Smooth muscle cell (in vitro differentiated cells): ENCODE measurements around the gene HTR6. TPM values are rescaled to one million over a fixed set of nuclear protein-coding genes. Genes with fewer than 3 reads are reported as not detected.
"Not testable (repeated sequence)": the region's sequence is repeated elsewhere in the genome, so short reads cannot be mapped to it uniquely, and the experiment has no call there.

Experiments used
- DNase-seq: peaks from one replicate; lab custom pipeline; 2025; ENCODE audit not compliant: unreplicated experiment; lab: John Stamatoyannopoulos, UW
- H2AFZ ChIP-seq: fragments of 200-600 bp; sonication (generic); 2 replicates; pipeline ENCODE4 v1.6.0; 2016; ENCODE audit warnings: antibody characterized with exemption, low read depth, mild to moderate bottlenecking
- H3F3A ChIP-seq: fragments of 200-600 bp; sonication (generic); 2 replicates; pipeline ENCODE4 v1.6.0; 2017; ENCODE audit warnings: antibody characterized with exemption, low read depth
- H3K27ac ChIP-seq: fragments of 200-600 bp; sonication (generic); 2 replicates; pipeline ENCODE4 v1.5.1; 2016; ENCODE audit warnings: low read depth, mild to moderate bottlenecking
- H3K27me3 ChIP-seq: fragments of 200-600 bp; sonication (generic); 2 replicates; pipeline ENCODE4 v1.6.1; 2016; ENCODE audit warnings: low read depth, mild to moderate bottlenecking
- H3K36me3 ChIP-seq: fragments of 200-600 bp; sonication (generic); 2 replicates; pipeline ENCODE4 v1.5.1; 2016; ENCODE audit warnings: low read depth
- H3K4me1 ChIP-seq: fragments of 200-600 bp; sonication (generic); 2 replicates; pipeline ENCODE4 v1.5.1; 2016; ENCODE audit warnings: low read depth
- H3K4me2 ChIP-seq: fragments of 200-600 bp; sonication (generic); 2 replicates; pipeline ENCODE4 v1.6.0; 2016; ENCODE audit warnings: mild to moderate bottlenecking
- H3K4me3 ChIP-seq: fragments of 200-600 bp; sonication (generic); 2 replicates; pipeline ENCODE4 v1.5.1; 2016; ENCODE audit warnings: mild to moderate bottlenecking
- H3K79me2 ChIP-seq: fragments of 200-600 bp; sonication (generic); 2 replicates; pipeline ENCODE4 v1.6.0; 2016; ENCODE audit warnings: low read depth, mild to moderate bottlenecking
- H3K9ac ChIP-seq: fragments of 200-600 bp; sonication (generic); 2 replicates; pipeline ENCODE4 v1.6.0; 2016; ENCODE audit warnings: low read depth
- H3K9me3 ChIP-seq: fragments of 200-600 bp; sonication (generic); replicated peaks from 2 replicates; pipeline ENCODE4 v1.5.1; 2016; ENCODE audit warnings: low read depth
- H4K20me1 ChIP-seq: fragments of 200-600 bp; sonication (generic); 2 replicates; pipeline ENCODE4 v1.6.0; 2016; ENCODE audit warnings: low read depth
- CTCF ChIP-seq: fragments of 200-600 bp; sonication (generic); IDR thresholded peaks from 2 replicates; pipeline ENCODE4 v1.5.1; 2017; ENCODE audit warnings: borderline replicate concordance, mild to moderate bottlenecking, antibody characterized with exemption; ENCODE audit not compliant: insufficient read depth, poor library complexity, severe bottlenecking
- WGBS: methylation state at CpG from one replicate; pipeline ENCODE4 v1.1.7; 2016; ENCODE audit warnings: low lambda C conversion rate; 5-methylcytosine and 5-hydroxymethylcytosine counted together
- polyA plus RNA-seq: library from polyadenylated mRNA; unstranded; fragments of >200 nt; fragmentation: Nextera tagmentation; extraction: Ambion mirVana; gene quantifications from 2 replicates; pipeline ENCODE4 v1.2.1, GENCODE V29; 2016
- total RNA-seq: library from RNA; depleted of rRNA; stranded (reverse); fragments of >200 nt; gene quantifications from 2 replicates; pipeline ENCODE4 v1.2.3, GENCODE V29; 2014

Gene HTR6
- total and polyA plus RNA-seq, 2 experiments from 2014 or later: not detected

GRCh38 chr1:19630720-19631395, 33.8 kb upstream of the HTR6 start:
- Histone ChIP-seq H3K4me3 (no peak overlapping the region), H4K20me1 (peaks cover 1% of the 10 kb centered on the region), H3K27me3 (no peaks in the 10 kb centered on the region), H3K4me2 (no peak overlapping the region), H2AFZ (no peak overlapping the region), H3K9ac (no peak overlapping the region), H3K79me2 (no peaks in the 10 kb centered on the region), H3F3A (no peaks in the 10 kb centered on the region), H3K27ac (no peak overlapping the region), H3K4me1 (no peaks in the 10 kb centered on the region), H3K9me3 (no peaks in the 10 kb centered on the region), H3K36me3 (peaks cover 10% of the 10 kb centered on the region)
- DNase-seq: no peak
- WGBS: 83% methylated on average over 6 of the region's 6 CpGs
- TF ChIP-seq CTCF: no peak

GRCh38 chr1:19632211-19632610, 32.5 kb upstream of the HTR6 start:
- H3K4me3 ChIP-seq: no peak overlapping the region
- no peak for DNase-seq
- H3K9me3 ChIP-seq: no peaks in the 10 kb centered on the region
- no peaks in the 10 kb centered on the region for H3K4me1 ChIP-seq
- H3K27me3 ChIP-seq: no peaks in the 10 kb centered on the region
- no peak overlapping the region for H3K27ac ChIP-seq
- 92% methylated on average over 2 of the region's 2 CpGs for WGBS
- H3K36me3 ChIP-seq: no peaks in the 10 kb centered on the region
- no peak overlapping the region for H2AFZ ChIP-seq
- no peaks in the 10 kb centered on the region for H4K20me1 ChIP-seq
- no peak overlapping the region for H3K4me2 ChIP-seq
- H3K9ac ChIP-seq: no peak overlapping the region
- no peak for TF ChIP-seq CTCF
- no peaks in the 10 kb centered on the region for H3F3A ChIP-seq
- no peaks in the 10 kb centered on the region for H3K79me2 ChIP-seq

GRCh38 chr1:19633106-19633505, 31.6 kb upstream of the HTR6 start:
- H4K20me1 ChIP-seq: no peaks in the 10 kb centered on the region
- no peaks in the 10 kb centered on the region for H3K4me1 ChIP-seq
- H3F3A ChIP-seq: no peaks in the 10 kb centered on the region
- no peak overlapping the region for H3K27ac ChIP-seq
- 96% methylated on average over 2 of the region's 2 CpGs for WGBS
- H3K4me3 ChIP-seq: no peak overlapping the region
- no peaks in the 10 kb centered on the region for H3K9me3 ChIP-seq
- H3K4me2 ChIP-seq: no peak overlapping the region
- no peak for DNase-seq
- no peak for TF ChIP-seq CTCF
- H3K9ac ChIP-seq: no peak overlapping the region
- no peaks in the 10 kb centered on the region for H3K27me3 ChIP-seq
- H2AFZ ChIP-seq: no peak overlapping the region
- no peaks in the 10 kb centered on the region for H3K36me3 ChIP-seq
- no peaks in the 10 kb centered on the region for H3K79me2 ChIP-seq

- not testable (repeated sequence) for H3K4me1 ChIP-seq, H3K79me2 ChIP-seq, H3K9me3 ChIP-seq, H3K27me3 ChIP-seq, H3F3A ChIP-seq, DNase-seq, H3K4me2 ChIP-seq, H3K27ac ChIP-seq, H4K20me1 ChIP-seq, H3K4me3 ChIP-seq, H3K9ac ChIP-seq, H3K36me3 ChIP-seq, H2AFZ ChIP-seq
- 95% methylated on average over 9 of the region's 9 CpGs for WGBS
Measured at GRCh38 chr1:19635064-19635463, 29.6 kb upstream of the HTR6 start.
